ENCODE data around the gene CAPN2. TPM values are rescaled to one million over a fixed set of nuclear protein-coding genes. Genes with fewer than 3 reads are reported as not detected.

The CAPN2 gene
- total RNA-seq, 1 experiment from 2014 or later, result 513 TPM

GRCh38 chr1:223717123-223717522 is 4.8 kb downstream of the CAPN2 start:
- TF ChIP-seq, protein P1, sequence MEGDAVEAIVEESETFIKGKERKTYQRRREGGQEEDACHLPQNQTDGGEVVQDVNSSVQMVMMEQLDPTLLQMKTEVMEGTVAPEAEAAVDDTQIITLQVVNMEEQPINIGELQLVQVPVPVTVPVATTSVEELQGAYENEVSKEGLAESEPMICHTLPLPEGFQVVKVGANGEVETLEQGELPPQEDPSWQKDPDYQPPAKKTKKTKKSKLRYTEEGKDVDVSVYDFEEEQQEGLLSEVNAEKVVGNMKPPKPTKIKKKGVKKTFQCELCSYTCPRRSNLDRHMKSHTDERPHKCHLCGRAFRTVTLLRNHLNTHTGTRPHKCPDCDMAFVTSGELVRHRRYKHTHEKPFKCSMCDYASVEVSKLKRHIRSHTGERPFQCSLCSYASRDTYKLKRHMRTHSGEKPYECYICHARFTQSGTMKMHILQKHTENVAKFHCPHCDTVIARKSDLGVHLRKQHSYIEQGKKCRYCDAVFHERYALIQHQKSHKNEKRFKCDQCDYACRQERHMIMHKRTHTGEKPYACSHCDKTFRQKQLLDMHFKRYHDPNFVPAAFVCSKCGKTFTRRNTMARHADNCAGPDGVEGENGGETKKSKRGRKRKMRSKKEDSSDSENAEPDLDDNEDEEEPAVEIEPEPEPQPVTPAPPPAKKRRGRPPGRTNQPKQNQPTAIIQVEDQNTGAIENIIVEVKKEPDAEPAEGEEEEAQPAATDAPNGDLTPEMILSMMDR (IDR thresholded peaks at IDR 0.05; ENCODE audit: unreplicated experiment), result no peak
- peaks cover 68% of the 10 kb centered on the region for H3K36me3 Mint-ChIP-seq (ENCODE audit: insufficient read depth, unreplicated experiment)
- ChIA-PET POLR2A (interaction anchor here (0.5 to 4.5 kb wide), 8 partner anchors 8 to 714 kb away, joined by 3 to 44 read pairs (median 12); partner anchors contain the start of gene TP53BP2), CTCF (interaction anchor here (1.4 to 2.8 kb wide), 4 partner anchors 8 to 19 kb away, joined by 3 to 19 read pairs (median 7); no protein-coding TSS in a partner anchor)
- no TSS peak for BruUV-seq (replicated peaks)
- H3K27ac Mint-ChIP-seq (ENCODE audit: low read depth, unreplicated experiment), result peak overlapping the region; percentile 82
- intact Hi-C loops (cut with micrococcal nuclease), result no loop called here
- H3K27me3 Mint-ChIP-seq (ENCODE audit: insufficient read depth, unreplicated experiment), result no peaks in the 10 kb centered on the region
- H3K9me3 Mint-ChIP-seq (ENCODE audit: unreplicated experiment), result no peaks in the 10 kb centered on the region
- H3K4me3 Mint-ChIP-seq (ENCODE audit: unreplicated experiment), result peak overlapping the region; percentile 77
- no peak for DNase-seq (ENCODE audit: unreplicated experiment)
- peaks cover 72% of the 10 kb centered on the region for H3K4me1 Mint-ChIP-seq (ENCODE audit: insufficient read depth, unreplicated experiment)

- Mint-ChIP-seq H3K4me1 (ENCODE audit: insufficient read depth, unreplicated experiment) (peaks cover 72% of the 10 kb centered on the region), H3K9me3 (ENCODE audit: unreplicated experiment) (no peaks in the 10 kb centered on the region), H3K27me3 (ENCODE audit: insufficient read depth, unreplicated experiment) (no peaks in the 10 kb centered on the region), H3K4me3 (ENCODE audit: unreplicated experiment) (no peak overlapping the region), H3K27ac (ENCODE audit: low read depth, unreplicated experiment) (peak overlapping the region; percentile 82), H3K36me3 (ENCODE audit: insufficient read depth, unreplicated experiment) (peaks cover 75% of the 10 kb centered on the region)
- POLR2A ChIA-PET, result interaction anchor here (0.5 to 5.6 kb wide), 8 partner anchors 9 to 133 kb away, joined by 3 to 77 read pairs (median 4); no protein-coding TSS in a partner anchor
- DNase-seq (ENCODE audit: unreplicated experiment), result no peak
- BruUV-seq (replicated peaks), result no TSS peak
- TF ChIP-seq, protein P1 (IDR thresholded peaks at IDR 0.05; ENCODE audit: unreplicated experiment), result no peak
- intact Hi-C loops (cut with micrococcal nuclease), result no loop called here
- CTCF ChIA-PET, result interaction anchor here (0.6 to 3.2 kb wide), 9 partner anchors 11 to 583 kb away, joined by 3 to 19 read pairs (median 7); no protein-coding TSS in a partner anchor
Observed at GRCh38 chr1:223717695-223718363, 5.5 kb downstream of the CAPN2 start.

GRCh38 chr1:223718850-223719249 is 6.5 kb downstream of the CAPN2 start:
- CTCF ChIA-PET, result interaction anchor here (0.6 to 3.2 kb wide), 10 partner anchors 11 to 126 kb away, joined by 3 to 19 read pairs (median 6); no protein-coding TSS in a partner anchor
- Mint-ChIP-seq H3K4me3 (ENCODE audit: unreplicated experiment) (peak overlapping the region; percentile 12), H3K9me3 (ENCODE audit: unreplicated experiment) (no peaks in the 10 kb centered on the region), H3K36me3 (ENCODE audit: insufficient read depth, unreplicated experiment) (peaks cover 80% of the 10 kb centered on the region), H3K4me1 (ENCODE audit: insufficient read depth, unreplicated experiment) (peaks cover 73% of the 10 kb centered on the region), H3K27ac (ENCODE audit: low read depth, unreplicated experiment) (peak overlapping the region; percentile 82), H3K27me3 (ENCODE audit: insufficient read depth, unreplicated experiment) (no peaks in the 10 kb centered on the region)
- DNase-seq (ENCODE audit: unreplicated experiment), result no peak
- intact Hi-C loops (cut with micrococcal nuclease), result no loop called here
- POLR2A ChIA-PET, result interaction anchor here (0.7 to 5.6 kb wide), 10 partner anchors 7 to 132 kb away, joined by 3 to 77 read pairs (median 6); partner anchors contain the start of gene CAPN2
- no TSS peak for BruUV-seq (replicated peaks)
- TF ChIP-seq, protein P1 (IDR thresholded peaks at IDR 0.05; ENCODE audit: unreplicated experiment), result no peak

DNA sequence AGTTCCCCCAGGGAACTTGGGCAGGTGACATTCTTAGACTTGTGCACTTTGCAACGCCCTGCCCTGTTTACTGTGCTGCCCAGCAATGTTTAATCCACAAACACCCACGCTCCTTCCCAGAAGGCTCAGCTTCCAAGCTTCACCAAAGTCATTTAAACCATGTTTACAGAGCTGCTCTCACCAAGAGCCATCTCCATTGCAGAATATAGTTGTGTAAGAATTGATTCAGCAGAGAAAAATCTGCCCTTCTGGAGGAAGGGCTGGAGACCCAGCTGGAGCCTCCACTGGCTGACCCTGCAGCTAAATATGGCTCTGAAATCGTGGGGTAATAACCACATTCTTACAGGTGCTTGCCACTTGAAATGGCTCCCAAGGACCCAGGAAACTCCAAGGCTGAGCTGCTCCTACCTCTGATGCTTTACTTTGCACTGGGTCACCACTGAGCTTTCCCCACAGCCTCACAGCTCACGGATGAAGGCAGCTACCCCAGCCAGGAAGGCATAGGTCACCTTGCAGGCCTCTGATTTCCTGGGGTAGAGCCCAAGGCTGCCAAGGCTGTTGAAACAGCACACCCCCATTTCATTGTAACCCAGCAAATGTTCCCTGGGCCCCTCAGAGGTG is 8.7 kb downstream of the CAPN2 start:
- Mint-ChIP-seq H3K27me3 (ENCODE audit: insufficient read depth, unreplicated experiment) (no peaks in the 10 kb centered on the region), H3K4me1 (ENCODE audit: insufficient read depth, unreplicated experiment) (peaks cover 67% of the 10 kb centered on the region), H3K36me3 (ENCODE audit: insufficient read depth, unreplicated experiment) (peaks cover 94% of the 10 kb centered on the region), H3K27ac (ENCODE audit: low read depth, unreplicated experiment) (peak overlapping the region; percentile 82), H3K4me3 (ENCODE audit: unreplicated experiment) (peak overlapping the region; percentile 3), H3K9me3 (ENCODE audit: unreplicated experiment) (no peaks in the 10 kb centered on the region)
- intact Hi-C loops (cut with micrococcal nuclease), result no loop called here
- ChIA-PET POLR2A (interaction anchor here (0.6 to 5.6 kb wide), 15 partner anchors 8 to 636 kb away, joined by 3 to 77 read pairs (median 4); partner anchors contain the start of genes CAPN2, NVL and TP53BP2), CTCF (interaction anchor here (0.6 to 2.8 kb wide), 11 partner anchors 8 to 124 kb away, joined by 3 to 11 read pairs (median 4); partner anchors contain the start of genes CAPN2 and TP53BP2)
- TF ChIP-seq, protein P1 (IDR thresholded peaks at IDR 0.05; ENCODE audit: unreplicated experiment), result no peak
- peak; percentile 97 for DNase-seq (ENCODE audit: unreplicated experiment)
- BruUV-seq (replicated peaks), result no TSS peak
